ENCODE measurements around the gene S100A6.

- no peak for TF ChIP-seq EZH2 (IDR thresholded peaks at IDR 0.05; ENCODE audit: borderline replicate concordance, low read length)
- TF ChIP-seq, protein P1, sequence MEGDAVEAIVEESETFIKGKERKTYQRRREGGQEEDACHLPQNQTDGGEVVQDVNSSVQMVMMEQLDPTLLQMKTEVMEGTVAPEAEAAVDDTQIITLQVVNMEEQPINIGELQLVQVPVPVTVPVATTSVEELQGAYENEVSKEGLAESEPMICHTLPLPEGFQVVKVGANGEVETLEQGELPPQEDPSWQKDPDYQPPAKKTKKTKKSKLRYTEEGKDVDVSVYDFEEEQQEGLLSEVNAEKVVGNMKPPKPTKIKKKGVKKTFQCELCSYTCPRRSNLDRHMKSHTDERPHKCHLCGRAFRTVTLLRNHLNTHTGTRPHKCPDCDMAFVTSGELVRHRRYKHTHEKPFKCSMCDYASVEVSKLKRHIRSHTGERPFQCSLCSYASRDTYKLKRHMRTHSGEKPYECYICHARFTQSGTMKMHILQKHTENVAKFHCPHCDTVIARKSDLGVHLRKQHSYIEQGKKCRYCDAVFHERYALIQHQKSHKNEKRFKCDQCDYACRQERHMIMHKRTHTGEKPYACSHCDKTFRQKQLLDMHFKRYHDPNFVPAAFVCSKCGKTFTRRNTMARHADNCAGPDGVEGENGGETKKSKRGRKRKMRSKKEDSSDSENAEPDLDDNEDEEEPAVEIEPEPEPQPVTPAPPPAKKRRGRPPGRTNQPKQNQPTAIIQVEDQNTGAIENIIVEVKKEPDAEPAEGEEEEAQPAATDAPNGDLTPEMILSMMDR (conservative IDR thresholded peaks at IDR 0.05 in 1 of 2, IDR thresholded peaks at IDR 0.05 in 1 of 2; ENCODE audit: extremely low read depth in 1 of 2, insufficient read depth in 1 of 2, low read depth in 1 of 2, low read length in 2 of 2), result no peak
Observed at GRCh38 chr1:153537376-153537730, 1.6 kb upstream of the S100A6 start.

Data from mammary epithelial cell (primary cell).